WTC11 (cell line): Measurements from ENCODE around the gene CATSPERE. TPM values are rescaled to one million over a fixed set of nuclear protein-coding genes. Genes with fewer than 3 reads are reported as not detected.
A peak's percentile ranks its signal among the peaks of the same experiment; 100 is the strongest.
"Not testable (repeated sequence)": the region's sequence is repeated elsewhere in the genome, so short reads cannot be mapped to it uniquely, and the experiment has no call there.

Experiments used
- ATAC-seq: fragments of 200-7000 bp; cut with Tn5 transposase; 2 replicates; pipeline ENCODE4 v1.10.0; 2021; ENCODE audit warnings: mild to moderate bottlenecking, moderate library complexity
- CTCF ChIA-PET: fragments of 300-600 bp; sonication (Branson Sonifier 250); formaldehyde crosslinking; loops from one replicate; lab custom pipeline; 2021; ENCODE audit warnings: antibody characterized with exemption; lab: Charles Lee
- POLR2A ChIA-PET: fragments of 350-600 bp; sonication (Branson Sonifier 250); formaldehyde crosslinking; loops from one replicate; lab custom pipeline; 2021; ENCODE audit warnings: antibody characterized with exemption; lab: Charles Lee
- DNase-seq: peaks from one replicate; pipeline ENCODE4 v3.0.0; 2021; ENCODE audit warnings: low spot score
- H3K27ac Mint-ChIP-seq: 2 replicates; pipeline ENCODE4 v1.8.0; 2021; ENCODE audit warnings: mixed read lengths
- H3K27me3 Mint-ChIP-seq: 2 replicates; pipeline ENCODE4 v1.8.0; 2021; ENCODE audit warnings: low read depth, mild to moderate bottlenecking, moderate library complexity, mixed read lengths
- H3K36me3 Mint-ChIP-seq: 2 replicates; pipeline ENCODE4 v1.8.0; 2021; ENCODE audit warnings: mixed read lengths
- H3K4me1 Mint-ChIP-seq: 2 replicates; pipeline ENCODE4 v1.8.0; 2022; ENCODE audit warnings: mixed read lengths
- H3K4me3 Mint-ChIP-seq: 2 replicates; pipeline ENCODE4 v1.8.0; 2021; ENCODE audit warnings: mild to moderate bottlenecking, moderate library complexity, mixed read lengths
- H3K9me3 Mint-ChIP-seq: 2 replicates; pipeline ENCODE4 v1.8.0; 2021; ENCODE audit warnings: mixed read lengths
- CBFB ChIP-seq: sonication (generic); formaldehyde crosslinking; IDR thresholded peaks from 2 replicates; pipeline ENCODE4 v1.8.1; 2022; ENCODE audit warnings: mild to moderate bottlenecking, low read depth, missing genetic modification reagents
- ELF4 ChIP-seq: sonication (generic); formaldehyde crosslinking; IDR thresholded peaks from 2 replicates; pipeline ENCODE4 v1.8.1; 2022; ENCODE audit warnings: low read depth, mild to moderate bottlenecking, moderate library complexity, missing genetic modification reagents
- ERG ChIP-seq: fragments of 250-450 bp; sonication (Bioruptor Pico); IDR thresholded peaks from 2 replicates; pipeline ENCODE4 v1.8.0; 2021; ENCODE audit warnings: mild to moderate bottlenecking
- FOXJ3 ChIP-seq: sonication (generic); formaldehyde crosslinking; IDR thresholded peaks from 2 replicates; pipeline ENCODE4 v1.9.0; 2021; ENCODE audit warnings: missing genetic modification reagents, mild to moderate bottlenecking, borderline replicate concordance
- FOXP1 ChIP-seq: sonication (generic); formaldehyde crosslinking; IDR thresholded peaks from 2 replicates; pipeline ENCODE4 v1.8.0; 2022; ENCODE audit warnings: missing genetic modification reagents, mild to moderate bottlenecking, moderate library complexity, borderline replicate concordance
- HMGA2 ChIP-seq: fragments of 250-450 bp; sonication (Bioruptor Pico); IDR thresholded peaks from 2 replicates; pipeline ENCODE4 v1.4.0; 2021; ENCODE audit warnings: mild to moderate bottlenecking, moderate library complexity
- KAT7 ChIP-seq: sonication (generic); formaldehyde crosslinking; IDR thresholded peaks from 2 replicates; pipeline ENCODE4 v1.8.1; 2023; ENCODE audit warnings: missing genetic modification reagents, mild to moderate bottlenecking, borderline replicate concordance
- MAX ChIP-seq: sonication (generic); formaldehyde crosslinking; IDR thresholded peaks from 2 replicates; pipeline ENCODE4 v1.8.0; 2022; ENCODE audit warnings: mild to moderate bottlenecking, missing genetic modification reagents
- PRDM15 ChIP-seq: sonication (generic); formaldehyde crosslinking; IDR thresholded peaks from 2 replicates; pipeline ENCODE4 v1.8.0; 2022; ENCODE audit warnings: missing genetic modification reagents
- PRRX2 ChIP-seq: fragments of 250-450 bp; sonication (Bioruptor Pico); IDR thresholded peaks from 2 replicates; pipeline ENCODE4 v1.8.0; 2021; ENCODE audit warnings: mild to moderate bottlenecking
- RORB ChIP-seq: fragments of 250-450 bp; sonication (Bioruptor Pico); IDR thresholded peaks from 2 replicates; pipeline ENCODE4 v1.9.0; 2021; ENCODE audit warnings: mild to moderate bottlenecking
- USF1 ChIP-seq: sonication (generic); formaldehyde crosslinking; IDR thresholded peaks from 2 replicates; pipeline ENCODE4 v1.8.0; 2022; ENCODE audit warnings: mild to moderate bottlenecking, missing genetic modification reagents
- ZBTB43 ChIP-seq: sonication (generic); formaldehyde crosslinking; IDR thresholded peaks from 2 replicates; pipeline ENCODE4 v1.8.1; 2023; ENCODE audit warnings: mild to moderate bottlenecking, missing genetic modification reagents
- ZNF396 ChIP-seq: fragments of 250-450 bp; sonication (Bioruptor Pico); IDR thresholded peaks from 2 replicates; pipeline ENCODE4 v1.8.0; 2021; ENCODE audit warnings: mild to moderate bottlenecking, moderate library complexity, borderline replicate concordance
- ZNF425 ChIP-seq: fragments of 250-450 bp; sonication (Bioruptor Pico); conservative IDR thresholded peaks from 2 replicates; pipeline ENCODE4 v1.9.0; 2021; ENCODE audit warnings: mild to moderate bottlenecking
- total RNA-seq: library from RNA; stranded (reverse); gene quantifications from 3 replicates; pipeline ENCODE4 v1.2.3, GENCODE V29; 2021

CATSPERE gene
- total RNA-seq, 1 experiment from 2014 or later: 0.66 TPM

GRCh38 chr1:244657421-244657820 lies 196.3 kb downstream of the CATSPERE start (continued):
- TF ChIP-seq PRDM15: no peak
- no peak for TF ChIP-seq ZNF396 (CRISPR knock-in tag)
- no peak for TF ChIP-seq RORB (CRISPR knock-in tag)
- TF ChIP-seq KAT7 (CRISPR knock-in tag): no peak
- no peak for TF ChIP-seq USF1 (CRISPR knock-in tag)
- TF ChIP-seq ELF4 (CRISPR knock-in tag): no peak
- TF ChIP-seq FOXP1: no peak

GRCh38 chr1:244659694-244660093 lies 198.6 kb downstream of the CATSPERE start:
- DNase-seq (no peak), ATAC-seq (no peak)
- Mint-ChIP-seq H3K27me3 (no peaks in the 10 kb centered on the region), H3K4me3 (no peak overlapping the region), H3K4me1 (peaks cover 34% of the 10 kb centered on the region), H3K27ac (peak overlapping the region; percentile 41; the same call in 1 of the 2 replicates), H3K9me3 (peaks cover 7% of the 10 kb centered on the region), H3K36me3 (peaks cover 39% of the 10 kb centered on the region)
- POLR2A ChIA-PET: no interaction called here
- CTCF ChIA-PET: no interaction called here
- TF ChIP-seq MAX (CRISPR knock-in tag): no peak
- TF ChIP-seq ERG (CRISPR knock-in tag): no peak
- TF ChIP-seq PRRX2 (CRISPR knock-in tag): no peak

- Mint-ChIP-seq H3K27me3 (no peaks in the 10 kb centered on the region), H3K9me3 (peaks cover 7% of the 10 kb centered on the region), H3K36me3 (peaks cover 39% of the 10 kb centered on the region), H3K27ac (no peak overlapping the region), H3K4me1 (peaks cover 34% of the 10 kb centered on the region), H3K4me3 (no peak overlapping the region)
- DNase-seq (no peak), ATAC-seq (no peak)
- TF ChIP-seq CBFB (CRISPR knock-in tag) (no peak), USF1 (CRISPR knock-in tag) (no peak), ZNF425 (CRISPR knock-in tag) (no peak), HMGA2 (no peak), FOXJ3 (CRISPR knock-in tag) (no peak), ZBTB43 (CRISPR knock-in tag) (no peak)
- ChIA-PET CTCF (no interaction called here), POLR2A (no interaction called here)
These were observed 199.5 kb downstream of the CATSPERE start for GRCh38 chr1:244660595-244660994.

- H3K4me1 Mint-ChIP-seq: peaks cover 34% of the 10 kb centered on the region
- H3K27ac Mint-ChIP-seq, CTCF ChIA-PET, H3K27me3 Mint-ChIP-seq, DNase-seq, POLR2A ChIA-PET, H3K4me3 Mint-ChIP-seq, H3K9me3 Mint-ChIP-seq, ATAC-seq: not testable (repeated sequence)
- peaks cover 35% of the 10 kb centered on the region for H3K36me3 Mint-ChIP-seq
These were observed 200.7 kb downstream of the CATSPERE start for GRCh38 chr1:244661569-244662312.
